Naive thymus-derived CD8-positive, alpha-beta T cell (primary cell): ENCODE data around the gene PPP1R13B. TPM values are rescaled to one million over a fixed set of nuclear protein-coding genes. Genes with fewer than 3 reads are reported as not detected.
"Not testable (repeated sequence)": the region's sequence is repeated elsewhere in the genome, so short reads cannot be mapped to it uniquely, and the experiment has no call there.

Source experiments
- ATAC-seq, 2 donors: fragments of 150-1000 bp; cut with Tn5 transposase in 1 of 2; sonication (Bioruptor Pico), chemical (Tn5 transposase) in 1 of 2; 1 replicate in 1 of 2; 2 replicates in 1 of 2; pipeline ENCODE4 v1.10.0; 2021; ENCODE audit warnings: mild to moderate bottlenecking in 2 of 2, moderate library complexity in 2 of 2
- POLR2A ChIA-PET: fragments of 350-600 bp; sonication (Branson Sonifier 250); formaldehyde crosslinking; loops from one replicate; lab custom pipeline; 2021; ENCODE audit warnings: antibody characterized with exemption; lab: Charles Lee
- DNase-seq, 10 donors: peaks; one replicate each; pipeline versions ENCODE4 v3.0.0 to v3.0.0-alpha.2; 2020 to 2022
- H3K27ac Mint-ChIP-seq, 10 donors: one replicate each; pipeline ENCODE4 v1.8.0; 2020 to 2022; ENCODE audit warnings: mild to moderate bottlenecking in 10 of 10, mixed read lengths in 10 of 10, moderate library complexity in 4 of 10, inconsistent platforms in 1 of 10
- H3K27me3 Mint-ChIP-seq, 5 donors: one replicate each; pipeline ENCODE4 v1.8.0; 2021 to 2022; ENCODE audit warnings: mixed read lengths in 5 of 5
- H3K36me3 Mint-ChIP-seq, 3 donors: one replicate each; pipeline ENCODE4 v1.8.0; 2020 to 2022; ENCODE audit warnings: mixed read lengths in 3 of 3, mild to moderate bottlenecking in 2 of 3, inconsistent platforms in 1 of 3
- H3K4me1 Mint-ChIP-seq, 4 donors: one replicate each; pipeline ENCODE4 v1.8.0; 2021 to 2022; ENCODE audit warnings: mixed read lengths in 4 of 4
- H3K4me3 Mint-ChIP-seq, 10 donors: one replicate each; pipeline ENCODE4 v1.8.0; 2020 to 2022; ENCODE audit warnings: mild to moderate bottlenecking in 10 of 10, mixed read lengths in 10 of 10, moderate library complexity in 6 of 10, inconsistent platforms in 1 of 10
- H3K9me3 Mint-ChIP-seq, 9 donors: one replicate each; pipeline ENCODE4 v1.8.0; 2020 to 2022; ENCODE audit warnings: mixed read lengths in 9 of 9, mild to moderate bottlenecking in 3 of 9, inconsistent platforms in 1 of 9, moderate library complexity in 1 of 9
- polyA plus RNA-seq, 3 donors: library from polyadenylated mRNA; unstranded; fragments of 300-500 nt; fragmentation: Illumina TruSeq; gene quantifications; one replicate each; pipeline ENCODE4 v1.2.3, GENCODE V29; 2021
- total RNA-seq, 8 experiments: library from RNA in 2 of 8; stranded (reverse) in 2 of 8; gene quantifications; one replicate each; pipeline ENCODE4 v1.2.3 and lab custom pipeline; 2021 to 2026

PPP1R13B gene
- total and polyA plus RNA-seq, 5 experiments from 2014 or later, result 2.5 to 40.3 (median 6.8) TPM

GRCh38 chr14:103697206-103697602, 150.2 kb downstream of the PPP1R13B start:
- no peaks in the 10 kb centered on the region for H3K9me3 Mint-ChIP-seq
- ATAC-seq, result no peak
- H3K4me1 Mint-ChIP-seq, result peaks cover 5 to 23% (median 10%) of the 10 kb centered on the region in 4 donors
- POLR2A ChIA-PET, result interaction anchor here (0.6 kb wide), 1 partner anchor 22 kb away, joined by 7 read pairs; no protein-coding TSS in a partner anchor
- H3K27me3 Mint-ChIP-seq, result no peaks in the 10 kb centered on the region
- peak overlapping the region in 7 of 10 donors; percentile 15 to 84 (median 62) for H3K27ac Mint-ChIP-seq
- H3K4me3 Mint-ChIP-seq, result no peak overlapping the region
- peak in 1 of 10 donors; percentile 18 for DNase-seq
- peaks cover 0 to 34% (median 0%) of the 10 kb centered on the region in 3 donors for H3K36me3 Mint-ChIP-seq

GRCh38 chr14:103696466-103697071, 150.8 kb downstream of the PPP1R13B start:
- H3K4me3 Mint-ChIP-seq, result no peak overlapping the region
- POLR2A ChIA-PET, result interaction anchor here (0.6 kb wide), 2 partner anchors 18 to 22 kb away, joined by 3 to 7 read pairs; no protein-coding TSS in a partner anchor

GRCh38 chr14:103696070-103696402, 151.3 kb downstream of the PPP1R13B start:
- Mint-ChIP-seq H3K9me3 (no peaks in the 10 kb centered on the region), H3K4me3 (no peak overlapping the region), H3K27me3 (no peaks in the 10 kb centered on the region), H3K4me1 (peaks cover 5 to 23% (median 9%) of the 10 kb centered on the region in 4 donors), H3K36me3 (peaks cover 0 to 34% (median 0%) of the 10 kb centered on the region in 3 donors), H3K27ac (peak overlapping the region in 6 of 10 donors; percentile 38 to 60 (median 50))
- DNase-seq, result no peak
- POLR2A ChIA-PET, result interaction anchor here (0.6 kb wide), 1 partner anchor 18 kb away, joined by 3 read pairs; no protein-coding TSS in a partner anchor
- no peak for ATAC-seq

More at GRCh38 chr14:103696466-103697071, 150.8 kb downstream of the PPP1R13B start:
- DNase-seq, result peak in 1 of 10 donors; percentile 50
- H3K27me3 Mint-ChIP-seq, result no peaks in the 10 kb centered on the region
- peaks cover 5 to 23% (median 8%) of the 10 kb centered on the region in 4 donors for H3K4me1 Mint-ChIP-seq
- no peak for ATAC-seq
- H3K36me3 Mint-ChIP-seq, result peaks cover 0 to 34% (median 0%) of the 10 kb centered on the region in 3 donors
- H3K27ac Mint-ChIP-seq, result peak overlapping the region in 6 of 10 donors; percentile 15 to 73 (median 54)
- H3K9me3 Mint-ChIP-seq, result no peaks in the 10 kb centered on the region

DNA sequence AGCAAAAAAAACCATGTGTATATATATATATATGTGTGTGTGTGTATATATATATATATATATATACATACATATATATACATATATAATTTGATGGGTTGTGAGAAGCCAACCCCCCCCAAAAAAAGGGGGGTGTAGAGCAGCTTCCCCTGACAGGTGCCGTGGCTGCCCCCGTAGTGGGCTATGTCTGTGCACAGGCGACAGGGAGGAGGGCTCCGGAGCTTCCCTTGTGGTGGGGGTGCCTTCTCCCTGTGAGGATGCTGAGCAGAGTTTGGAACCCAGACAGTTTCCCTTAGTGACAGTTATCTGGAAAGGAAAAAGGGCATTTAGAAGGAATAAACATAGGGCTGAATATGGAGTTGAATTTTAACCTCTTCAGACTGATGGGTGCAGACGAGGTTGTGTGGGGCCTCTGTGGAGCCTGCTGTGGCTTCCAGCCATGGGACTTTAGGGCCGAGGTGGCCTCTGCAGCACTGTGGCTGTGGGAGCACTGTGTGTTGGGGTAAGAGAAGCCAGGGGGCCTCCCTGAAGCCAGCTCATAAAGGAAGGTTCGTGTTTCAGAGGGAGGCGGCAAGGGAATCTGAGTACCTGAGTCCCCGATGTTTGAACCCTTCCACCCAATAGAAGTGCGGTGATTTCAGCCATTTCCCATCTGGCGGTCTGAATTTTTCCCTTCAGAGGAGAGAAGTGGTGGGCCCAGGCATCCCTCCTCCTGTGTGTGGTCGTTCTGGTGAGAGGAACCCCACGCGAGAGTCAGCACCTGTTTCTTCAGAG, 151.9 kb downstream of the PPP1R13B start:
- Mint-ChIP-seq H3K27me3 (no peaks in the 10 kb centered on the region), H3K9me3 (no peaks in the 10 kb centered on the region), H3K27ac (peak overlapping the region in 4 of 10 donors; percentile 24 to 88 (median 70)), H3K36me3 (peaks cover 0 to 34% (median 0%) of the 10 kb centered on the region in 3 donors), H3K4me3 (no peak overlapping the region), H3K4me1 (peaks cover 5 to 23% (median 12%) of the 10 kb centered on the region in 4 donors)
- ATAC-seq (no peak), DNase-seq (no peak)
- POLR2A ChIA-PET, result interaction anchor here (0.6 kb wide), 2 partner anchors 15 to 19 kb away, joined by 3 to 4 read pairs; no protein-coding TSS in a partner anchor

- H3K36me3 Mint-ChIP-seq, result peaks cover 0 to 40% (median 0%) of the 10 kb centered on the region in 3 donors
These were observed 152.8 kb downstream of the PPP1R13B start for GRCh38 chr14:103694572-103695026.

DNA sequence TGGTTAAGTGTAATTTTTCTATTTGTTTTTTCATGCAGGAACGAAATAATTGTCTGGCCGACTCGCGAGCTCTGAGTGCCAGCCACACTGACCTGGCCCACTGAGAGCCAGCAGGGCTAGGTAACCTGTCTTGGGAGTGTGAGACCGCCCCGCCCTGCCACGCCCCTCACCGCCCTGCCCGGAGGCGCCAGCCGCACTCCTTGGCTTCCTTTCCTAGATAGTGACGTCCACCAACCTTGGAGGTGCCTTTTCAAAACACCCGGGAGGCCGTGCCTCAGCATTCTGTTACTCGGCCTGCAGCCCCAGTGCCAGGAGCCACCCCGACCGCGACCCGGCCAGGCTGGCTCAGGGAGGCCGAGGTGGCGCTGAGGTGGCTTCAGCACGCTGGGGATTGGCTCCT, 153.9 kb downstream of the PPP1R13B start:
- H3K36me3 Mint-ChIP-seq, result peaks cover 0 to 46% (median 0%) of the 10 kb centered on the region in 3 donors
- no peak for DNase-seq
- POLR2A ChIA-PET, result interaction anchor here (0.6 kb wide), 1 partner anchor 65 kb away, joined by 3 read pairs; no protein-coding TSS in a partner anchor

More at GRCh38 chr14:103694572-103695026, 152.8 kb downstream of the PPP1R13B start:
- Mint-ChIP-seq H3K4me1 (peaks cover 7 to 22% (median 15%) of the 10 kb centered on the region in 4 donors), H3K9me3 (no peaks in the 10 kb centered on the region), H3K4me3 (no peak overlapping the region), H3K27ac (no peak overlapping the region), H3K27me3 (no peaks in the 10 kb centered on the region)
- POLR2A ChIA-PET, result interaction anchor here (0.6 to 1.3 kb wide), 3 partner anchors 14 to 70 kb away, joined by 4 to 5 read pairs (median 4); partner anchors contain the start of genes XRCC3 and ZFYVE21
- ATAC-seq, result no peak
- DNase-seq, result no peak

GRCh38 chr14:103692871-103693270, 154.5 kb downstream of the PPP1R13B start:
- Mint-ChIP-seq H3K4me3 (no peak overlapping the region), H3K9me3 (no peaks in the 10 kb centered on the region), H3K36me3 (peaks cover 0 to 52% (median 0%) of the 10 kb centered on the region in 3 donors), H3K27me3 (no peaks in the 10 kb centered on the region), H3K27ac (peak overlapping the region in 1 of 10 donors; percentile 34), H3K4me1 (peaks cover 7 to 31% (median 14%) of the 10 kb centered on the region in 4 donors)
- POLR2A ChIA-PET, result interaction anchor here (0.6 kb wide), 1 partner anchor 107 kb away, joined by 4 read pairs; no protein-coding TSS in a partner anchor
- ATAC-seq (no peak), DNase-seq (no peak)

More for the DNA sequence above, 153.9 kb downstream of the PPP1R13B start:
- H3K9me3 Mint-ChIP-seq, result no peaks in the 10 kb centered on the region
- no peak overlapping the region for H3K4me3 Mint-ChIP-seq
- H3K4me1 Mint-ChIP-seq, result peaks cover 7 to 29% (median 14%) of the 10 kb centered on the region in 4 donors
- peak overlapping the region in 1 of 10 donors; percentile 34 for H3K27ac Mint-ChIP-seq
- ATAC-seq, result no peak
- H3K27me3 Mint-ChIP-seq, result no peaks in the 10 kb centered on the region

DNA sequence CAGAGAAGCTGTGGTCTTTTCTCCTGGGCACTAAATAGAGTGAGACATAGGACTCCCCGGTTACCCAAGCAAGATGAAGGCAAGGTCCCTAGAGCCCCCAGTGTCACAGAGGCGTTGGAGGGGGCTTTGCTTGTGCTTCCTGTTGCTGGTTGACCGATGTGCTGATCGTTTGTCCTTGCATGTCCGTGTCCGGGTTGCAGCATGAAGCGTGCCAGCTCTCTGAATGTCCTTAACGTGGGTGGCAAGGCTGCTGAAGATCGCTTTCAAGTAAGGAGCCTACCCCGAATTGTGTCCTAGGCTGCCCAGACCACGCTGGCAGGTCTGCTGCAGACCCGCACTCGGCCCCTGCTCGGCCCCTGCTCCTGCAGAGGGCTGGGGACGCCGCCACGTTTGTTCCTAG, 155.2 kb downstream of the PPP1R13B start:
- DNase-seq (no peak), ATAC-seq (no peak)
- Mint-ChIP-seq H3K36me3 (peaks cover 0 to 58% (median 0%) of the 10 kb centered on the region in 3 donors), H3K4me3 (no peak overlapping the region), H3K4me1 (peaks cover 7 to 31% (median 12%) of the 10 kb centered on the region in 4 donors), H3K9me3 (no peaks in the 10 kb centered on the region), H3K27ac (peak overlapping the region in 1 of 10 donors; percentile 34), H3K27me3 (no peaks in the 10 kb centered on the region)
- POLR2A ChIA-PET, result no interaction called here

DNA sequence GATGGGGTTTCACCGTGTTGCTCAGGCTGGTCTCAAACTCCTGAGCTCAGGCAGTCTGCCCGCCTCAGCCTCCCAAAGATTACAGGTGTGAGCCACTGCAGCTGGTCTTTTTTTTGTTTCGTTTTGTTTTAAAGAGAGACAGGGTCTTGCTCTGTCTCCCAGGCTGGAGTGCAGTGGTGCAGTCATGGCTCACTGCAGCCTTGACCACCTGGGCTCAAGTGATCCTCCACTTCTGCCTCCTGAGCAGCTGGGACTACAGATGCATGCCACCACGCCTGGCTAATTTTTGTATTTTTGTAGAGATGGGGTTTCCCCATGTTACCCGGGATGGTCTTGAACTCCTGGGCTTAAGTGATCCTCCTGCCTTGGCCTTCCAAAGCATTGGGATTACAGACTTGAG, 155.7 kb downstream of the PPP1R13B start:
- H3K27me3 Mint-ChIP-seq, POLR2A ChIA-PET, H3K9me3 Mint-ChIP-seq, ATAC-seq, H3K4me3 Mint-ChIP-seq, DNase-seq: not testable (repeated sequence)
- peaks cover 0 to 62% (median 0%) of the 10 kb centered on the region in 3 donors for H3K36me3 Mint-ChIP-seq
- peak overlapping the region in 1 of 10 donors; percentile 34 for H3K27ac Mint-ChIP-seq
- H3K4me1 Mint-ChIP-seq, result peaks cover 7 to 30% (median 10%) of the 10 kb centered on the region in 4 donors

DNA sequence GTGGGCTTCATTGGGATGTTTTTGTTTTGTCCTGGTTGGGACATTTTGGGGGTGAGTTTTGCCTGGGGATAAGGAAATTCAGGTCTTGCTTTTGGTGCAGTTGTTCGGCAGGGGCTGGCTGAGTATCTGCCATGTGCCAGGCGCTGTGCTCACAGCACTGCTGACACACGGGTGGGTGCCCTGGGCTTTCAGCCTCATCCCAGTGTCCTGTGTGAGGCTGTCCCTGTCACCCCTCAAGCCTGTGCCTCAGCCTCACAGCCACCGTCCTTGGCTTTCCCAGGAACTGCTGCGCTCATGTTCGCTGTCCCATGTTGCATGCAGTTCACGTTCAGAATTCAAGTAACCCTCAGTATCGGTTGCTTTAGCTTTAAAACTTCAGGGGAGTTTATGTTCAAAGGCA, 157.0 kb downstream of the PPP1R13B start:
- Mint-ChIP-seq H3K9me3 (peaks cover 0 to 2% (median 0%) of the 10 kb centered on the region in 9 donors), H3K4me3 (no peak overlapping the region), H3K4me1 (peaks cover 0 to 23% (median 3%) of the 10 kb centered on the region in 4 donors), H3K36me3 (peaks cover 0 to 66% (median 2%) of the 10 kb centered on the region in 3 donors), H3K27me3 (no peaks in the 10 kb centered on the region), H3K27ac (peak overlapping the region in 4 of 10 donors; percentile 15 to 89 (median 37))
- DNase-seq (no peak), ATAC-seq (no peak)
- POLR2A ChIA-PET, result interaction anchor here (0.7 kb wide), 2 partner anchors 58 to 139 kb away, joined by 3 to 6 read pairs; no protein-coding TSS in a partner anchor

- H3K4me1 Mint-ChIP-seq, result peaks cover 0 to 23% (median 2%) of the 10 kb centered on the region in 4 donors
- ATAC-seq (no peak), DNase-seq (no peak)
- H3K27me3 Mint-ChIP-seq, result no peaks in the 10 kb centered on the region
- H3K9me3 Mint-ChIP-seq, result peaks cover 0 to 2% (median 0%) of the 10 kb centered on the region in 9 donors
- peaks cover 0 to 72% (median 2%) of the 10 kb centered on the region in 3 donors for H3K36me3 Mint-ChIP-seq
- no peak overlapping the region for H3K4me3 Mint-ChIP-seq
- peak overlapping the region in 3 of 10 donors; percentile 26 to 74 (median 69) for H3K27ac Mint-ChIP-seq
- POLR2A ChIA-PET, result no interaction called here
These were observed 158.2 kb downstream of the PPP1R13B start for GRCh38 chr14:103688906-103689902.
